SKM-1 treated with dmso at 0.1 percent for 144 hours (cell line): ENCODE data around the gene TCP11L2.
A peak's percentile ranks its signal among the peaks of the same experiment; 100 is the strongest.
"Not testable (repeated sequence)": the region's sequence is repeated elsewhere in the genome, so short reads cannot be mapped to it uniquely, and the experiment has no call there.

ENCODE experiments used
- DNase-seq: peaks from one replicate; lab custom pipeline; 2025; ENCODE audit not compliant: unreplicated experiment; lab: John Stamatoyannopoulos, UW

Gene TCP11L2

DNA sequence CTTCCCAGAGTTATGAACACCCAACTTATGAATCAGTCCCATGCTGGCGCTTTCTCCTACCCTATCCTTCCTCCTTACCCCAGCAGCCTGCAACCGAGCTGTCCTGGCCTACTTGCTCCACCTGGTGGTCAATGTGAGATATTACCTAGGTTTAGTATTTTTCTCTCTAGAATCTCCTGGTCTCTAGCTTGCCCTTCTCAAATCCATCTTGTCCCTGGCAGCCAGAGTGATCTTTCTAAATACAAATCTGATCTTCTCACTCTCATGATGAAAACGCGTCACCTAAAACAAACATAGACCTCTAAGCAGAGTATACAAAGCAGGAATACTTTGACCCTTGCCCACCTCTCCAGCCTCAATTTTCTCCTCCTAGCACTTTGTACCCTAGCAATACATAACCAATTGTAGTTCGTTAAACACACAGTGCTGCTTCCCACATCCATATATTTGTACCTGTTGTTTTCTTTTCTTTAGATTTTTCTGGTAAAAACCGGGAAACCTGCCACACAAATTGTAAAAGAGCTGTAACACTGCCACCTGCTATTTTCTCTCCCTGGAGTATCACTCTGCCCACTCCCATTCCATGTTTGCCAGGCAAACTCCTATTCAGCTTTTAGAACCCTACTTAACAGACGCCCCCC, 20.0 kb upstream of the TCP11L2 start:
- peak; percentile 51 for DNase-seq

DNA sequence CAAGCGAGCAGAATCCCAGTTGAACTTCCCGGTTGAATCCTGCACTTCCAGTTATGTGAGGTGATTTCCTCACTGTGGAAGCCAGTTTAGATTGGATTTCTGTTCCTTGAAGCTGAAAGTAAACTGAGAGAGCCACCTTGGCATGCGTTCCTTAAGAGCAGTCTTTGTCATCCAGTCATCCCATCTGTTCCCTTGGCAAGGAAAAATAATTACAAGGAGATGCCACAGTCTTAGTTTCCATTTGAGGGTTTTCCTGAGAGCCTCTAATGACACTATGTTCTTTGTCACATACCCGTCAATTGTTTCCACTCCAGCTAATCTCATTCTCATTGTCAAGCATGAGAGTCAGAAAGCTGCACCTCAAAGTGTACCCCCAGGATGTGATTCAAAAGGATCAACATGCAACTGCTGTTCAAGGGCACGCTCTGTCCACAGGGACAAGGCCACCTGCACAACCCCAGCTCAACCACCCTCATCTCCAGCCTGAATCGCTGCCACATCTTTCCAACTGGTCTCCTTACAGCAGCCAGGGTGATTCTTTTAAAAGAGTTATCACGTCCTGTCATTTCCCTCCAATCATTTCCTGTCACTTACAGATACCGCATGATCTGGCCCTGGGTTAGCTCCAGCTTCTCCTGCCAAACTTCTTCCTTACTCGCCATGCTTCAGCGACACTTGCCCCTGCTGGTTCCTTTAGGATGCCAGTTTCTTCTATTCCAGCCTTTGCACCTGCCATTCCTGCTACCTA, 18.0 kb upstream of the TCP11L2 start:
- DNase-seq = no peak

- no peak for DNase-seq
Measured at GRCh38 chr12:106285982-106286381, 16.6 kb upstream of the TCP11L2 start.

GRCh38 chr12:106286576-106287162, 15.9 kb upstream of the TCP11L2 start:
- not testable (repeated sequence) for DNase-seq

DNA sequence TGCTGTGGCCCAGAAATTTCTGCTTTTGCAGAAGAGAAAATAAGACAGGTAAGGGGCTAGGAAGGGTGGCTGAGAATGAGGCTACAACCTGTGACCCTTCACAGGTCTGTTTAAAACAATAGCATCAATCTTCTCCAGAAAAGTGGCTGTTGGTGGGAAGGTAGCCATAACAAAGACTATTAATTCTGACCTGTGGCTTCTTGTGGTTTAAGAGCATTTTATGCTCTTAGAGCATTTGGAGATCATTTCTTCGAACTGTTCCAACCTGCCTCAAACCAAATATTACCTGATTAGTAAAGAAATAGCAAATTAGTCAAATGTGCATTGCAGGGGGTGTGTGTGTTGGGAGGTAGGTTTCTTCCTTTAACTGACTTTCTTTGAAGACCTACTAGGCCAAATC, 15.2 kb upstream of the TCP11L2 start:
- no peak for DNase-seq

GRCh38 chr12:106288101-106288493, 14.4 kb upstream of the TCP11L2 start:
- DNase-seq = no peak

DNA sequence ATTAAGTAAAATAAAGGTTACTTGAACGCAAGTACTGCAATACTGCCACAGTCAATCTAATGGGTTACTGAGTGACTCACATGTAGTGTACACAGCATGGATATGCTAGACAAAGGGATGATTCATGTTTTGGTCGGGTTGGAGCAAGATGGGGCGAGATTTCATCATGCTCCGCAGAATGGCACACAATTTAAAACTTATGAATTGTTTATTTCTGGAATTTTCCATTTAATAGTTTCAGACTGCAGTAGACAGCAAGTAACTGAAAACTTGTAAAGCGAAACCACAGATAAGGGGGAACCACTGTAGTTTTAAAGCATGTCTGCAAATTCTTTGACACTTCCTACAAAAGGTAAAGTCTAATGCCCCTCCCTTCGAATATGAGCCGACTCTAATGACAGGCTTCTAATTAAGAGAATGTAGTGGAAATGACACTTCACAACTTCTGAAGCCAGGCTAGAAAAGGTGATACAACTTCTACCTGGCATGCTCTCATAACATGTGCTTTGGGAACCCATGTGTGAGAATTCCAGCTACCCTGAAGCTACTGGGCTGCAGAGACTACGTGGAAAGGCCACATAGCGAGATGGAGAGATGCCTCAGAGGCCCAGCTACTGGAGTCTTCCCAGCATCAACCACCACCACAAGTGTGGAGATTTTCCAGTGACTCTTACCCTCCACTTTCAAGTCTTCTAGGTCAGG, 13.9 kb upstream of the TCP11L2 start:
- no peak for DNase-seq

- no peak for DNase-seq
Measured at GRCh38 chr12:106289196-106289681, 13.3 kb upstream of the TCP11L2 start.

DNA sequence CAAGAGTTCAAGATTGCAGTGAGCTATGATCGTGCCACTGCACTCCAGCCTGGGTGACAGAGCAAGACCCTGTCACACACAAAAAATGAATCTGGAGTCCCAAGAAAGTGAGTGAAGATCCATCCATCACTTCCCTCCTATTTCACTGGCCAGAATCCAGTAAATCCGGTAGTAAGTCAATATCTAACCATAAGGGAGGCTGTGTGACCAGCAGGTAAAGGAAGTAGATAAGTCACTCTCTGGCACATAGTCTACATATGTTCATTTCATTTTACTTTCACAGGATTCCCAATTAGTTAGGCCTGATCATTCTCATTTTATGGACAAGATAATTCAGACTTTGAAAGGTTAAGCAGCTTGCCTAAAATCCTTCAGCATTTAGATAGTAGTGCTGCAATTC, 11.9 kb upstream of the TCP11L2 start:
- no peak for DNase-seq

- DNase-seq = no peak
Measured at GRCh38 chr12:106291342-106291741, 11.2 kb upstream of the TCP11L2 start.

- no peak for DNase-seq
Measured at GRCh38 chr12:106292339-106292738, 10.2 kb upstream of the TCP11L2 start.

DNA sequence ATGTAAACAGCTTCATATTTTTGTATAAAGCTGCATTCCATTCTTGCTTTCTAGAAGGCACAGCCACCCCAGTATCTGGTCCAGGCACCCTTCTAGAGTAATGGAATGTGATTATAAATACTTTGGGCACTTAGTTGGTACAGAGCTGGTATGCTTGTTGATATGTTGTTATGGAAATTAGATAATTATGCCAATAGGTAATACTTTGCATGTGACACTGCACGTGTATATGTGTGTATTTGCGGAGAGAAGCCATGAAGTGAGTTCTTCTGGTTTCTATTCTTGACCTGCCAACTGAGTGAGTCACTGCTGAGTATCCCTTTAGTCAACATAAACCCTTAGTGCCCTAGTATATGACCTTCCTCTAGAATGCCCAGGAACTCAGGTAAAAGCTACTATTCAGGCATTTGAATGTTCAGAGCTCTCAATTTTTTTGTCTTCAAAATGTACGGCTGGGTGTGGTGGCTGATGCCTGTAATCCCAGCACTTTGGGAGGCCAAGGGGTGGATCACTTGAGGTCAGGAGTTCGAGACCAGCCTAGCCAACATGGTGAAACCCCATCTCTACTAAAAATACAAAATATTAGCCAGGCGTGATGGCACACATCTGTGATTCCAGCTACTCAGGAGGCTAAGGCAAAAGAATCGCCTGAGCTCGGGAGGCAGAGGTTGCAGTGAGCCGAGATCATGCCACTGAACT, 6.2 kb upstream of the TCP11L2 start:
- no peak for DNase-seq

GRCh38 chr12:106297075-106297474, 5.5 kb upstream of the TCP11L2 start:
- DNase-seq = no peak

GRCh38 chr12:106297681-106298080, 4.9 kb upstream of the TCP11L2 start:
- DNase-seq = no peak

DNA sequence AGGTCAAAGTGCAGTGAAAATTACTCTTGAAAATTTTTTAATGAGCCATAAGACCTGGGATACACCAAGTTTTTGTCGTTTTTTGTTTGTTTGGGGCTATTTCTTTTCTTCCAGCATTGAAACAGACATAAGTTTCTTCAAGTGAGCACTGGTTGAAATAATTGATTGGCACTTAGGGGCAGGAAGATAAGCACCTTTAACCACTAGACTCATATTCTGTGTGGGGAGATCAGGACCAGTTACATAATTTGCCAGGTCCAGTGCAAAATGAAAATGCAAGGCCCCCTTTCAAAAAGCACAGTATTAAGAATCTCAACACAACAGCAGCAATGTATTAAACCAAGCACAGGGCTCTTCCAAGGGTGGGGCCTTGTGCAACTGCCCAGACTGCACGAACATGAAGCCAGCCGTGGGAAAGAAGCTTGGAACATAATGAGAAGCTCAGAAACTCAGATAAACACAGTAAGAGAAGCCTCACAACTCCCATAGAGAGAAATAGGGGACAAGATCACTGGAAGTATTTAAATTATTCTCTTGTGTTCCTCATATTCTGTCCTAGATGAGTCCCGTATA, 3.2 kb upstream of the TCP11L2 start:
- no peak for DNase-seq

DNA sequence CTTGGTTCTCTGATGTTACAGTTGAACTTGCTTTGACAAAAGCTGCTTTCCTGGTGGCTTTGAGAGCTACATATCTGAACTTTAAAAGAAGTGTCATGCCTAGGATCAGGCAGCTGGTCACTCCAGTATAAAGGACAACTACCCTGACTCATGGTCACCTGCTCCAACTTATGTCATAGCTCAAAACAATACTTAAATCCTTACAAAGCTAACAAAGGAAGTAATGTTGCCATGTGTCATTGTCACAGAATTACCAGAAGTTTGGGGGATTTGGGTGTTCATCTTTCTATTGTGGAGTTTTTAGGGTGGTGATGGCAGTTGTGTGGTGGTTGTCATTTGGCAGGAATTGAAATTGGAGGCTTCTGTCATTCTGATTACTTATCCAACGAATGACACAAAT, 1.8 kb upstream of the TCP11L2 start:
- no peak for DNase-seq

DNA sequence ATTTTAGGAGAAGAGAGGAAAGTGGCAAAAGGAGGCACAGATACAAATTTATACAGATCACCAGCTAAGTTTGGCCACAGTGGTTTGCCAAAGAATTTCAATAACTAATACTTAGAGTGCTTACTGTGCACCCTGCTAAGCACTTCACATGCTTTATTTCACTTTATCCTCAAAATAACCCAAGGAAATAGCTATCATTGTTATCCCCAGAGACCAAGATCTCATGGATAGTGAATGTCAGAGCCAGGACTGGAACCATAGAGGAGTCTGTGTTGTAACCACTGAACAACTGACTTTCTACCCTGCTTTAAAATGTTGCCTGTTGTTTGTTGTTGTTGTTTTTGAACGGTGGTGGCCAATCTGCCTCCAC, 1.3 kb upstream of the TCP11L2 start:
- no peak for DNase-seq

DNA sequence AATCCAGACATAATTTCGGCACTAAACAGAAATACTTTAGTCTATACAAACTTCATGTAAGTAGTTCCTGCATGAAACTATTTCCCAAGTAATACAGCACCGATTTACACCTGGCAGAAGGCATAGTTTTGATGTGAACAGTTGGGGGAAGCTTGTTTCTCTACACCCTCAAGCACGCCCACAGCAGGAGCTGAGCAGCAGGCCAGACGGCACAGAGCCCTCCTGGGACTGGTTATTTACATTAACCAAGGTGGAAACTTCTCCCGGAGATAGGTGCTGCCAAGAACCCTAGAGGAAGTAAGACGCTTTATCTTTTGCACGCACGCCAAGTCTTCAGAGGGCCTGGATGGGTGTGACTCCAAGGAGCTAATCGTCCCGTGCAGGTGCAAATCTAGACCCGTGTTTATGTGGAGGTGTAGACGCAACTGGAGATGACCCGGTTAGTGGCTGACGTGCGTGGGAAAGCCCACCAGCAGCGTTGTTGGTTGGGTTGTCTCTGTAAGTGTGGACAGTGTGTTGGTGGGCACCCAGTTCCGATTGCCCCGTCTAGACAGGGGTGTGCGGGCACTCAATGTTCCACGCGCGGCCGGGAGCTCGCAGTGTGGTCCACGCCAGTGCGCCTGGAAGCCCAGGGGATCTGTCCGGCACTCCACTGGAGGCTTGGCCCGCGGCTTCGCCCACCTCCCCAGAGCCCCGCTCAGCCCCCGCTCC, 767 bp upstream of the TCP11L2 start:
- DNase-seq = peak; percentile 13

- DNase-seq = peak; percentile 44
Measured at GRCh38 chr12:106303202-106303820, 778 bp downstream of the TCP11L2 start.

- no peak for DNase-seq
Measured at GRCh38 chr12:106304001-106304421, 1.5 kb downstream of the TCP11L2 start.
